Vagina (tissue), 2 donors: ENCODE data around the gene ADAMTS14. TPM values are rescaled to one million over a fixed set of nuclear protein-coding genes. Genes with fewer than 3 reads are reported as not detected.

ENCODE experiments used
- DNase-seq, 2 donors: peaks; one replicate each; pipeline ENCODE4 v3.0.0-alpha.2; 2017; ENCODE audit errors: extremely low spot score in 2 of 2
- H3K27ac ChIP-seq: fragments of 200-600 bp; sonication (generic); one replicate; pipeline ENCODE4 v1.5.1; 2019
- H3K27me3 ChIP-seq: fragments of 200-600 bp; sonication (generic); one replicate; pipeline ENCODE4 v1.5.1; 2019
- H3K36me3 ChIP-seq, 2 donors: fragments of 200-600 bp; sonication (generic); one replicate each; pipeline ENCODE4 v1.5.1; 2017 to 2019
- H3K4me1 ChIP-seq: fragments of 200-600 bp; sonication (generic); one replicate; pipeline ENCODE4 v1.5.1; 2019
- H3K4me3 ChIP-seq, 2 donors: fragments of 200-600 bp; sonication (generic); 1 replicate in 1 of 2; 2 replicates in 1 of 2; pipeline ENCODE4 v1.5.1; 2016 to 2019
- H3K9me3 ChIP-seq: fragments of 200-600 bp; sonication (generic); one replicate; pipeline ENCODE4 v1.5.1; 2019
- CTCF ChIP-seq, 3 experiments: fragments of 450-650 bp in 2 of 3; fragments of 200-600 bp in 1 of 3; sonication (generic) in 1 of 3; IDR thresholded peaks; one replicate each; pipeline ENCODE4 v1.5.1; 2017 to 2019; ENCODE audit warnings: antibody characterized with exemption in 3 of 3, mild to moderate bottlenecking in 2 of 3, moderate library complexity in 2 of 3
- POLR2A ChIP-seq, 2 donors: fragments of 450-650 bp; IDR thresholded peaks; one replicate each; pipeline ENCODE4 v1.6.1; 2017; ENCODE audit warnings: antibody characterized with exemption in 2 of 2, mild to moderate bottlenecking in 2 of 2, moderate library complexity in 2 of 2
- POLR2AphosphoS5 ChIP-seq, 2 donors: sonication (generic); formaldehyde crosslinking; IDR thresholded peaks; one replicate each; pipeline ENCODE4 v1.9.0; 2017; ENCODE audit warnings: antibody characterized with exemption in 2 of 2, mild to moderate bottlenecking in 2 of 2, low read depth in 1 of 2; ENCODE audit not compliant: insufficient read depth in 1 of 2
- intact Hi-C: fragments of 100-400 bp; cut with DNase I; formaldehyde crosslinking; loops from one replicate; pipeline ENCODE4 v1.15.1; 2023
- total RNA-seq: library from RNA; depleted of rRNA; stranded (reverse); fragments of >200 nt; gene quantifications from one replicate; pipeline ENCODE4 v1.2.3, GENCODE V29; 2016

The ADAMTS14 gene
- total RNA-seq, 1 donor from 2014 or later = not detected

GRCh38 chr10:70752571-70752970, 80.3 kb downstream of the ADAMTS14 start:
- Histone ChIP-seq H3K9me3 (no peaks in the 10 kb centered on the region), H3K27me3 (no peaks in the 10 kb centered on the region), H3K4me3 (no peak overlapping the region), H3K27ac (no peak overlapping the region), H3K36me3 (no peaks in the 10 kb centered on the region), H3K4me1 (no peaks in the 10 kb centered on the region)
- DNase-seq = no peak
- TF ChIP-seq CTCF (IDR thresholded peaks at IDR 0.05) (no peak), POLR2A (IDR thresholded peaks at IDR 0.05) (no peak), POLR2AphosphoS5 (IDR thresholded peaks at IDR 0.05; ENCODE audit: insufficient read depth in 1 of 2, low read depth in 1 of 2) (no peak)
- intact Hi-C loops = no loop called here

- Histone ChIP-seq H3K36me3 (no peaks in the 10 kb centered on the region), H3K4me1 (no peaks in the 10 kb centered on the region), H3K4me3 (no peak overlapping the region), H3K27me3 (no peaks in the 10 kb centered on the region), H3K9me3 (no peaks in the 10 kb centered on the region), H3K27ac (no peak overlapping the region)
- DNase-seq = no peak
- intact Hi-C loops = no loop called here
- no peak for TF ChIP-seq CTCF (IDR thresholded peaks at IDR 0.05)
- no peak for TF ChIP-seq POLR2A (IDR thresholded peaks at IDR 0.05)
- TF ChIP-seq POLR2AphosphoS5 (IDR thresholded peaks at IDR 0.05; ENCODE audit: insufficient read depth in 1 of 2, low read depth in 1 of 2) = no peak
These were observed 80.8 kb downstream of the ADAMTS14 start for GRCh38 chr10:70753026-70753663.

- TF ChIP-seq POLR2A (IDR thresholded peaks at IDR 0.05) (no peak), CTCF (IDR thresholded peaks at IDR 0.05) (no peak), POLR2AphosphoS5 (IDR thresholded peaks at IDR 0.05; ENCODE audit: insufficient read depth in 1 of 2, low read depth in 1 of 2) (no peak)
- no peaks in the 10 kb centered on the region for H3K27me3 ChIP-seq
- H3K9me3 ChIP-seq = no peaks in the 10 kb centered on the region
- no peaks in the 10 kb centered on the region for H3K4me1 ChIP-seq
- no peak overlapping the region for H3K27ac ChIP-seq
- intact Hi-C loops = no loop called here
- no peak for DNase-seq
- no peak overlapping the region for H3K4me3 ChIP-seq
- H3K36me3 ChIP-seq = no peaks in the 10 kb centered on the region
These were observed 81.7 kb downstream of the ADAMTS14 start for GRCh38 chr10:70753841-70754621.

GRCh38 chr10:70756700-70757360, 84.5 kb downstream of the ADAMTS14 start:
- intact Hi-C loops = no loop called here
- H3K9me3 ChIP-seq = no peaks in the 10 kb centered on the region
- no peak overlapping the region for H3K4me3 ChIP-seq
- no peaks in the 10 kb centered on the region for H3K4me1 ChIP-seq
- H3K27me3 ChIP-seq = no peaks in the 10 kb centered on the region
- H3K36me3 ChIP-seq = no peaks in the 10 kb centered on the region
- DNase-seq = no peak
- no peak for TF ChIP-seq CTCF (IDR thresholded peaks at IDR 0.05)
- TF ChIP-seq POLR2AphosphoS5 (IDR thresholded peaks at IDR 0.05; ENCODE audit: insufficient read depth in 1 of 2, low read depth in 1 of 2) = no peak
- TF ChIP-seq POLR2A (IDR thresholded peaks at IDR 0.05) = no peak
- no peak overlapping the region for H3K27ac ChIP-seq
